Measurements from ENCODE around the gene PIEZO1. TPM values are rescaled to one million over a fixed set of nuclear protein-coding genes. Genes with fewer than 3 reads are reported as not detected.

PIEZO1 gene
- total and polyA plus RNA-seq, 2 donors (not counting 1 experiment from before 2014, with no cell fraction given): 108 to 331 TPM

- H3K4me3 ChIP-seq (ENCODE audit: control extremely low read depth in 1 of 5, extremely low read depth in 1 of 5, insufficient read depth in 1 of 5, low read depth in 2 of 5, low read length in 4 of 5): no peak overlapping the region
- no peak overlapping the region for H2AFZ ChIP-seq (ENCODE audit: insufficient read depth, low read depth, low read length, poor library complexity, severe bottlenecking)
- no peaks in the 10 kb centered on the region for H3K27me3 ChIP-seq (replicated peaks in 1 of 4; ENCODE audit: control extremely low read depth in 1 of 4, control insufficient read depth in 3 of 4, insufficient read depth in 4 of 4, low read length in 3 of 4)
- TF ChIP-seq EZH2 (IDR thresholded peaks at IDR 0.05; ENCODE audit: borderline replicate concordance, insufficient read depth, low read depth, low read length, poor library complexity, severe bottlenecking) (no peak), CTCF (IDR thresholded peaks at IDR 0.05) (no peak)
- peaks cover 25% of the 10 kb centered on the region for H3K4me1 Mint-ChIP-seq
- intact Hi-C loops (cut with micrococcal nuclease): no loop called here
- H3K9me3 Mint-ChIP-seq (ENCODE audit: insufficient read depth): no peaks in the 10 kb centered on the region
- H3K27ac Mint-ChIP-seq: no peak overlapping the region
- ATAC-seq (ENCODE audit: low read depth): no peak
- DNase-seq: no peak
- peaks cover 73% of the 10 kb centered on the region for H4K20me1 ChIP-seq (ENCODE audit: control insufficient read depth, insufficient read depth, low read length, poor library complexity, severe bottlenecking)
- peaks cover 0 to 16% of the 10 kb centered on the region in 2 donors for H3K4me1 ChIP-seq (ENCODE audit: control insufficient read depth in 2 of 2, insufficient read depth in 2 of 2, low read length in 2 of 2)
- H3K36me3 ChIP-seq (replicated peaks in 1 of 2; ENCODE audit: control extremely low read depth in 1 of 2, control insufficient read depth in 1 of 2, extremely low read depth in 1 of 2, insufficient read depth in 2 of 2, low read length in 1 of 2): peaks cover 0 to 2% of the 10 kb centered on the region in 2 experiments
- no peaks in the 10 kb centered on the region for H3K27me3 Mint-ChIP-seq
- H3K27ac ChIP-seq (ENCODE audit: low read length in 2 of 2): no peak overlapping the region
- WGBS (ENCODE audit: insufficient coverage): 86% methylated on average over 33 of the region's 42 CpGs
- CTCF ChIA-PET: interaction anchor here (1.4 to 6.3 kb wide), 3 partner anchors 18 to 29 kb away, joined by 5 to 34 read pairs (median 6); no protein-coding TSS in a partner anchor
- H3K79me2 ChIP-seq (ENCODE audit: control insufficient read depth, insufficient read depth, low read length): peaks cover 80% of the 10 kb centered on the region
- POLR2A ChIA-PET: interaction anchor here (1.4 to 1.8 kb wide), 2 partner anchors 10 to 12 kb away, joined by 3 to 4 read pairs; no protein-coding TSS in a partner anchor
- H3K4me3 Mint-ChIP-seq: no peak overlapping the region
- H3K4me2 ChIP-seq (replicated peaks; ENCODE audit: low read depth, low read length, poor library complexity, severe bottlenecking): no peak overlapping the region
- H3K9me3 ChIP-seq (ENCODE audit: control extremely low read depth in 1 of 3, control insufficient read depth in 2 of 3, insufficient read depth in 1 of 3, low read length in 2 of 3): peaks cover 0 to 17% (median 0%) of the 10 kb centered on the region in 3 donors
- H3K9ac ChIP-seq (ENCODE audit: low read length): no peak overlapping the region
Observed at GRCh38 chr16:88754912-88755744, 29.9 kb downstream of the PIEZO1 start.

Data from B cell (primary cell).